Glomerular endothelial cell (primary cell): Measurements from ENCODE around the gene SUMF1. TPM values are rescaled to one million over a fixed set of nuclear protein-coding genes. Genes with fewer than 3 reads are reported as not detected.

Experiments
- DNase-seq: peaks from one replicate; pipeline ENCODE4 v3.0.0-alpha.2; 2011; ENCODE audit warnings: low read depth, low spot score; ENCODE audit errors: extremely low read depth
- total RNA-seq: library from RNA; depleted of rRNA; stranded (reverse); fragments of >200 nt; gene quantifications from 2 replicates; pipeline ENCODE4 v1.2.3, GENCODE V29; 2015

SUMF1 gene
- total RNA-seq, result 55.5 and 78.6 TPM in 2 replicates

GRCh38 chr3:4466741-4467521 lies at the start of gene SUMF1:
Gene SUMF1 (minus strand): TSS chr3:4467269. CDS start chr3:4467245, 24 bp downstream.
- no peak for DNase-seq

GRCh38 chr3:4515916-4516579 lies 49.0 kb upstream of the SUMF1 start:
- no peak for DNase-seq

- no peak for DNase-seq
These were observed 47.8 kb upstream of the SUMF1 start for GRCh38 chr3:4514916-4515315.

- no peak for DNase-seq
These were observed 47.3 kb upstream of the SUMF1 start for GRCh38 chr3:4514321-4514720.

GRCh38 chr3:4512895-4513616 lies 46.0 kb upstream of the SUMF1 start:
- no peak for DNase-seq

GRCh38 chr3:4511491-4512262 lies 44.6 kb upstream of the SUMF1 start:
- DNase-seq, result no peak

- DNase-seq, result no peak
These were observed 43.1 kb upstream of the SUMF1 start for GRCh38 chr3:4509983-4510755.

- no peak for DNase-seq
These were observed 42.0 kb upstream of the SUMF1 start for GRCh38 chr3:4509043-4509442.

- no peak for DNase-seq
These were observed 41.2 kb upstream of the SUMF1 start for GRCh38 chr3:4508048-4508981.

GRCh38 chr3:4507024-4507596 lies 40.0 kb upstream of the SUMF1 start:
- DNase-seq, result no peak

GRCh38 chr3:4506559-4507023 lies 39.5 kb upstream of the SUMF1 start:
- DNase-seq, result no peak

GRCh38 chr3:4505688-4506558 lies 38.9 kb upstream of the SUMF1 start:
- DNase-seq, result no peak

GRCh38 chr3:4504340-4505261 lies 37.5 kb upstream of the SUMF1 start:
- DNase-seq, result no peak

- DNase-seq, result no peak
These were observed 36.0 kb upstream of the SUMF1 start for GRCh38 chr3:4503050-4503449.

- DNase-seq, result no peak
These were observed 34.9 kb upstream of the SUMF1 start for GRCh38 chr3:4501927-4502326.

GRCh38 chr3:4501437-4501836 lies 34.4 kb upstream of the SUMF1 start:
- no peak for DNase-seq

GRCh38 chr3:4498446-4498845 lies 31.4 kb upstream of the SUMF1 start:
- no peak for DNase-seq
